GM12878 (cell line): ENCODE results near the gene TMEM163. TPM values are rescaled to one million over a fixed set of nuclear protein-coding genes. Genes with fewer than 3 reads are reported as not detected.

Experiments used
- ATAC-seq: fragments of 200-7000 bp; cut with Tn5 transposase; 3 replicates; pipeline ENCODE4 v1.9.1; 2020; ENCODE audit warnings: mild to moderate bottlenecking, moderate library complexity
- BruUV-seq: library from RNA; stranded (reverse); fragments of 400-500 nt; replicated peaks from 2 replicates; lab custom pipeline; 2021; lab: Mats Ljungman, UMichigan
- CTCF ChIA-PET: fragments of 300-600 bp; sonication (Branson Sonifier 250); formaldehyde crosslinking; extraction: SDS; loops from one replicate; lab custom pipeline; 2021; ENCODE audit warnings: inconsistent platforms; lab: Yijun Ruan, JAX
- POLR2A ChIA-PET: fragments of 350-600 bp; formaldehyde crosslinking; extraction: SDS; loops from one replicate; lab custom pipeline; 2021; ENCODE audit warnings: inconsistent platforms; lab: Charles Lee
- RAD21 ChIA-PET: fragments of 300-600 bp; sonication (Branson Sonifier 250); formaldehyde crosslinking; loops from one replicate; lab custom pipeline; 2023; ENCODE audit warnings: antibody characterized with exemption; ENCODE audit not compliant: unreplicated experiment; lab: Charles Lee
- SMC1A ChIA-PET: fragments of 300-600 bp; sonication (Branson Sonifier 250); formaldehyde crosslinking; loops from one replicate; lab custom pipeline; 2023; ENCODE audit not compliant: unreplicated experiment, uncharacterized antibody; lab: Charles Lee
- DNase-seq: peaks from one replicate; pipeline ENCODE4 v3.0.0-alpha.2; 2011; ENCODE audit warnings: low read depth, low spot score
- FAIRE-seq: peaks from 3 replicates; lab custom pipeline; 2011; peaks lifted over from hg19 to GRCh38; lab: Jason Lieb, UNC
- H2AFZ ChIP-seq: 2 replicates; pipeline ENCODE4 v1.6.0; 2011; ENCODE audit warnings: low read depth, low read length, control low read depth; ENCODE audit not compliant: control insufficient read depth
- H3K27ac ChIP-seq: 2 replicates; pipeline ENCODE4 v1.5.1; 2011; ENCODE audit warnings: control low read depth; ENCODE audit not compliant: control insufficient read depth, insufficient read depth
- H3K27me3 ChIP-seq, 2 experiments: replicated peaks in 1 of 2; 2 replicates each; pipeline versions ENCODE4 v1.6.0 to v1.6.1; 2011; ENCODE audit warnings: low read length in 1 of 2; ENCODE audit not compliant: control insufficient read depth in 2 of 2, insufficient read depth in 2 of 2
- H3K36me3 ChIP-seq, 2 experiments: 2 replicates each; pipeline ENCODE4 v1.5.1; 2011; ENCODE audit warnings: low read length in 1 of 2; ENCODE audit not compliant: control insufficient read depth in 2 of 2, insufficient read depth in 2 of 2
- H3K4me1 ChIP-seq: 2 replicates; pipeline ENCODE4 v1.6.1; 2011; ENCODE audit warnings: mild to moderate bottlenecking, low read length, moderate library complexity, mixed read lengths; ENCODE audit not compliant: control insufficient read depth, insufficient read depth
- H3K4me2 ChIP-seq: 2 replicates; pipeline ENCODE4 v1.6.0; 2011; ENCODE audit warnings: control low read depth; ENCODE audit not compliant: control insufficient read depth, insufficient read depth
- H3K4me3 ChIP-seq: fragments of 200-600 bp; sonication (generic); 2 replicates; pipeline ENCODE4 v1.5.1; 2016
- H3K79me2 ChIP-seq: 2 replicates; pipeline ENCODE4 v1.6.0; 2011; ENCODE audit warnings: low read length; ENCODE audit not compliant: control insufficient read depth, insufficient read depth
- H3K9ac ChIP-seq: 2 replicates; pipeline ENCODE4 v1.8.0; 2011; ENCODE audit warnings: low read length, control low read depth, mixed read lengths; ENCODE audit not compliant: control insufficient read depth, insufficient read depth
- H3K9me3 ChIP-seq: replicated peaks from 3 replicates; pipeline ENCODE4 v1.5.1; 2011; ENCODE audit warnings: mild to moderate bottlenecking, low read length; ENCODE audit not compliant: control insufficient read depth, insufficient read depth
- H4K20me1 ChIP-seq: 2 replicates; pipeline ENCODE4 v1.6.0; 2011; ENCODE audit not compliant: control insufficient read depth, insufficient read depth
- E2F4 ChIP-seq: IDR thresholded peaks from 2 replicates; pipeline ENCODE4 v1.6.1; 2012; ENCODE audit warnings: low read depth, low read length, improper control_type of control experiment
- ELK1 ChIP-seq: IDR thresholded peaks from 2 replicates; pipeline ENCODE4 v1.6.1; 2012; ENCODE audit warnings: low read depth, low read length, improper control_type of control experiment
- FOS ChIP-seq: IDR thresholded peaks from 3 replicates; pipeline ENCODE4 v1.6.1; 2011; ENCODE audit warnings: borderline replicate concordance; ENCODE audit not compliant: insufficient read length; ENCODE audit errors: extremely low read depth
- HDAC6 ChIP-seq: fragments of 200-600 bp; sonication (generic); IDR thresholded peaks from one replicate; pipeline ENCODE4 v1.8.0; 2017; ENCODE audit warnings: antibody characterized with exemption; ENCODE audit not compliant: unreplicated experiment
- NR2C2 ChIP-seq: IDR thresholded peaks from 2 replicates; pipeline ENCODE4 v1.6.1; 2011; ENCODE audit warnings: borderline replicate concordance, low read depth; ENCODE audit not compliant: control insufficient read depth, insufficient read length
- SREBF2 ChIP-seq: IDR thresholded peaks from 2 replicates; pipeline ENCODE4 v1.6.1; 2012; ENCODE audit warnings: mild to moderate bottlenecking, low read length
- ZNF207 ChIP-seq: fragments of 450-650 bp; IDR thresholded peaks from 2 replicates; pipeline ENCODE4 v1.6.1; 2014; ENCODE audit warnings: antibody characterized with exemption, mild to moderate bottlenecking, borderline replicate concordance
- WGBS: methylation state at CpG from one replicate; pipeline ENCODE4 v1.1.6; 2016; ENCODE audit warnings: low lambda C conversion rate; ENCODE audit not compliant: insufficient replicate concordance, insufficient coverage; ENCODE audit errors: missing lambda C conversion rate; 5-methylcytosine and 5-hydroxymethylcytosine counted together
- in situ Hi-C: fragments of 300-500 bp; cut with MboI; formaldehyde crosslinking; loops from 9 replicates; pipeline ENCODE4 v1.14.3; 2018; ENCODE audit warnings: mixed read lengths
- intact Hi-C: fragments of 100-400 bp; cut with micrococcal nuclease; formaldehyde crosslinking; loops from one replicate; pipeline ENCODE4 v1.14.2; 2022; ENCODE audit not compliant: unreplicated experiment
- polyA plus RNA-seq, 11 experiments: library from polyadenylated mRNA; depleted of rRNA in 4 of 11; unstranded in 6 of 11; stranded (reverse) in 5 of 11; fragments of >200 nt; fragmentation: Nextera tagmentation in 4 of 11; fragmentation: Illumina TruSeq in 1 of 11; extraction: Ambion mirVana in 4 of 11; extraction: Trizol in 1 of 11; gene quantifications; 1 replicate in 1 of 11; 2 replicates in 10 of 11; pipeline versions ENCODE4 v1.2.1 to v1.2.3, GENCODE V29; 2011 to 2016; ENCODE audit warnings: inconsistent platforms in 2 of 11, missing spikeins in 2 of 11, low read depth in 1 of 11
- total RNA-seq, 4 experiments: library from RNA; depleted of rRNA in 3 of 4; stranded (reverse); fragments of >200 nt in 3 of 4; fragmentation: Illumina TruSeq in 1 of 4; extraction: Trizol in 1 of 4; gene quantifications; 2 replicates each; pipeline versions ENCODE4 v1.2.1 to v1.2.3, GENCODE V29; 2013 to 2021

Gene TMEM163
- total and polyA plus RNA-seq, 10 of the 15 experiments (the other 5 are each of a cell fraction or from before 2014, with no cell fraction given): 0.05 to 0.11 (median 0.07) TPM; not detected in 4

- Histone ChIP-seq H2AFZ (no peak overlapping the region), H3K27ac (no peak overlapping the region), H3K36me3 (no peaks in the 10 kb centered on the region), H3K27me3 (no peaks in the 10 kb centered on the region), H3K79me2 (no peaks in the 10 kb centered on the region), H3K4me3 (no peak overlapping the region), H3K9ac (no peak overlapping the region), H3K9me3 (no peaks in the 10 kb centered on the region), H3K4me2 (no peak overlapping the region), H4K20me1 (no peaks in the 10 kb centered on the region), H3K4me1 (no peaks in the 10 kb centered on the region)
- POLR2A ChIA-PET: interaction anchor here (0.6 kb wide), 1 partner anchor 40 kb away, joined by 3 read pairs; no protein-coding TSS in a partner anchor
- in situ Hi-C loops: no loop called here
- DNase-seq (no peak), ATAC-seq (peak; percentile 21; the same call in 1 of the 3 replicates), FAIRE-seq (no peak)
- CTCF ChIA-PET: interaction anchor here (0.9 to 1.0 kb wide), 2 partner anchors 14 to 346 kb away, joined by 3 read pairs; no protein-coding TSS in a partner anchor
- intact Hi-C loops: no loop called here
- WGBS: 43% methylated on average over 6 of the region's 6 CpGs
- SMC1A ChIA-PET: interaction anchor here (1.1 kb wide), 1 partner anchor 585 kb away, joined by 4 read pairs; no protein-coding TSS in a partner anchor
- TF ChIP-seq NR2C2: no peak
- TF ChIP-seq SREBF2: no peak
- no peak for TF ChIP-seq HDAC6
- no peak for TF ChIP-seq E2F4
- no peak for TF ChIP-seq FOS
- no peak for TF ChIP-seq ELK1
- no peak for TF ChIP-seq ZNF207
- BruUV-seq: no TSS peak
- RAD21 ChIA-PET: interaction anchor here (1.0 kb wide), 1 partner anchor 433 kb away, joined by 3 read pairs; no protein-coding TSS in a partner anchor
Observed at GRCh38 chr2:134465228-134466105, 253.3 kb downstream of the TMEM163 start.
